ENCODE measurements around the gene DHX35. TPM values are rescaled to one million over a fixed set of nuclear protein-coding genes. Genes with fewer than 3 reads are reported as not detected.

DHX35 gene
- total and polyA plus RNA-seq, 2 of the 13 experiments (the other 11 are each of a cell fraction or from before 2014, with no cell fraction given) = 25.8 to 28.7 TPM

DNA sequence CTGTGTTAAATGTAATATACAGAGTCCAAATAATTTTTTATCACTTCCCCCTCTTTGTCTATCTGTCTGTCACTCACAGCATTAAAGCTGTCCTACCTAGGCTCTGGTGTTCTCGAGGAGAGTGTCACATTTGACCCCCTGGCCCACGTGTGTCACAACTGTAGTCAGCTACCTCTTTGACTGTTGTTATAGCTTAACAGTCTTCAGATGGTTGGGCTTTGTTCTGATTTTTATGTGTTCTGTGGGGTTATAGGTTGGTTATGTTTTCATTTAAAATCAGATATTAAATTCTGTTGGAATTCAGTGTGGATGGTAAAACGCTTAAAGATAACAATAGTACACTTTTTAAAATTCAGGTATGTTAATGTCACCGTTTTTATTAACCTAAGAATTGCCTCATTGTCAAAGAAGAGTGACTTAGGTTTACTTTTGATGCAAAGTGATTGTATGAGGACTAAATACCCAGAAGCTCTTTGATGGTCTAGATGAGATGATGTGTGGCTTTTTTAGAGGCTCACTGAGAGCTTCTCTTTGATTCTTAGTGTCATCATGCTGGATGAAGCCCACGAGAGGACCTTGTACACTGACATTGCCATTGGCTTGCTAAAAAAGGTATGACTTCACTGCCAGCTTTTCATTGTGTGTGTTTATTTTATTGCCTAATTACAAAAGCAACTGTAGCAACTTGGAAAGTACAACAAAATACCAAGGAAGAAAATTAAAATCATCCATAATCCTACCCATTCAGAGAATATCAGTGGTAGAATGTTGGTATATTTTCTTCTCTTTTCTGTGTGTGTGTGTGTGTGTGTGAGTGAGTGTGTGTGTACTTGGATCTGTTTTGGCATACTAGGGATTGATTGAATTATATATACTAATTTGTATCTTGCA lies 29.9 kb downstream of the DHX35 start:
- ATAC-seq (no peak), DNase-seq (ENCODE audit: low spot score) (no peak), FAIRE-seq (no peak)
- intact Hi-C loops (cut with micrococcal nuclease; ENCODE audit: unreplicated experiment) = no loop called here
- ChIA-PET CTCF (ENCODE audit: low intra/inter-chr PET ratio, low total read pairs) (no interaction called here), POLR2A (interaction anchor here (1.4 kb wide), 1 partner anchor 30 kb away, joined by 3 read pairs; the partner anchor contains the start of gene DHX35)
- no peak overlapping the region for H2AFZ ChIP-seq (ENCODE audit: low read length)
- H3K4me3 ChIP-seq (replicated peaks in 1 of 3; ENCODE audit: insufficient read depth in 1 of 3, low read depth in 2 of 3, low read length in 3 of 3) = no peak overlapping the region
- H3K27me3 ChIP-seq (ENCODE audit: control insufficient read depth in 1 of 2, insufficient read depth in 2 of 2, low read length in 2 of 2) = no peaks in the 10 kb centered on the region
- WGBS (ENCODE audit: low lambda C conversion rate) = 90% methylated on average over 5 of the region's 5 CpGs
- in situ Hi-C loops (cut with HindIII; ENCODE audit: extremely low pct_ligation_motif_present, low pct_unique_long_range_greater_than_20kb) = no loop called here
- H3K4me1 ChIP-seq (ENCODE audit: insufficient read depth, low read length) = peaks cover 34% of the 10 kb centered on the region
- BruUV-seq (replicated peaks) = no TSS peak
- no peaks in the 10 kb centered on the region for H3K79me2 ChIP-seq (ENCODE audit: insufficient read depth, low read length)
- no peak overlapping the region for H3K9ac ChIP-seq (ENCODE audit: insufficient read depth, low read depth, low read length)
- no peak overlapping the region for H3K4me2 ChIP-seq (ENCODE audit: low read depth, low read length)
- H3K27ac ChIP-seq (ENCODE audit: extremely low read length, insufficient read depth, low read length) = no peak overlapping the region
- H3K9me3 ChIP-seq (ENCODE audit: low read length) = no peaks in the 10 kb centered on the region
- H4K20me1 ChIP-seq (ENCODE audit: insufficient read depth, low read length) = no peaks in the 10 kb centered on the region
- H3K36me3 ChIP-seq (replicated peaks in 1 of 2; ENCODE audit: control insufficient read depth in 1 of 2, insufficient read depth in 2 of 2, low read length in 2 of 2) = peaks cover 10 to 58% of the 10 kb centered on the region in 2 experiments
- TF ChIP-seq ATF7 (IDR thresholded peaks at IDR 0.05) (no peak), ATF7 (CRISPR knock-in tag; IDR thresholded peaks at IDR 0.05) (no peak), HES4 (CRISPR knock-in tag; IDR thresholded peaks at IDR 0.05; ENCODE audit: borderline replicate concordance) (no peak), ZSCAN12 (CRISPR knock-in tag; IDR thresholded peaks at IDR 0.05) (no peak), MAFG (CRISPR knock-in tag; IDR thresholded peaks at IDR 0.05) (no peak), NFYB (CRISPR knock-in tag; IDR thresholded peaks at IDR 0.05) (no peak), RBM39 (IDR thresholded peaks at IDR 0.05; ENCODE audit: low read depth, low read length, poor library complexity, severe bottlenecking) (no peak), ZNF557 (CRISPR knock-in tag; IDR thresholded peaks at IDR 0.05) (no peak), ARNTL (CRISPR knock-in tag; IDR thresholded peaks at IDR 0.05) (no peak), ZC3H4 (CRISPR knock-in tag; IDR thresholded peaks at IDR 0.05; ENCODE audit: borderline replicate concordance) (no peak)
- TF ChIP-seq, protein P1, sequence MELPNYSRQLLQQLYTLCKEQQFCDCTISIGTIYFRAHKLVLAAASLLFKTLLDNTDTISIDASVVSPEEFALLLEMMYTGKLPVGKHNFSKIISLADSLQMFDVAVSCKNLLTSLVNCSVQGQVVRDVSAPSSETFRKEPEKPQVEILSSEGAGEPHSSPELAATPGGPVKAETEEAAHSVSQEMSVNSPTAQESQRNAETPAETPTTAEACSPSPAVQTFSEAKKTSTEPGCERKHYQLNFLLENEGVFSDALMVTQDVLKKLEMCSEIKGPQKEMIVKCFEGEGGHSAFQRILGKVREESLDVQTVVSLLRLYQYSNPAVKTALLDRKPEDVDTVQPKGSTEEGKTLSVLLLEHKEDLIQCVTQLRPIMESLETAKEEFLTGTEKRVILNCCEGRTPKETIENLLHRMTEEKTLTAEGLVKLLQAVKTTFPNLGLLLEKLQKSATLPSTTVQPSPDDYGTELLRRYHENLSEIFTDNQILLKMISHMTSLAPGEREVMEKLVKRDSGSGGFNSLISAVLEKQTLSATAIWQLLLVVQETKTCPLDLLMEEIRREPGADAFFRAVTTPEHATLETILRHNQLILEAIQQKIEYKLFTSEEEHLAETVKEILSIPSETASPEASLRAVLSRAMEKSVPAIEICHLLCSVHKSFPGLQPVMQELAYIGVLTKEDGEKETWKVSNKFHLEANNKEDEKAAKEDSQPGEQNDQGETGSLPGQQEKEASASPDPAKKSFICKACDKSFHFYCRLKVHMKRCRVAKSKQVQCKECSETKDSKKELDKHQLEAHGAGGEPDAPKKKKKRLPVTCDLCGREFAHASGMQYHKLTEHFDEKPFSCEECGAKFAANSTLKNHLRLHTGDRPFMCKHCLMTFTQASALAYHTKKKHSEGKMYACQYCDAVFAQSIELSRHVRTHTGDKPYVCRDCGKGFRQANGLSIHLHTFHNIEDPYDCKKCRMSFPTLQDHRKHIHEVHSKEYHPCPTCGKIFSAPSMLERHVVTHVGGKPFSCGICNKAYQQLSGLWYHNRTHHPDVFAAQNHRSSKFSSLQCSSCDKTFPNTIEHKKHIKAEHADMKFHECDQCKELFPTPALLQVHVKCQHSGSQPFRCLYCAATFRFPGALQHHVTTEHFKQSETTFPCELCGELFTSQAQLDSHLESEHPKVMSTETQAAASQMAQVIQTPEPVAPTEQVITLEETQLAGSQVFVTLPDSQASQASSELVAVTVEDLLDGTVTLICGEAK (IDR thresholded peaks at IDR 0.05) = no peak
- TF ChIP-seq, protein P1 (CRISPR knock-in tag; IDR thresholded peaks at IDR 0.05) = no peak

Measured in HepG2 (cell line).